Endometrium (tissue), 2 donors: Measurements from ENCODE around the gene MAP3K3.

Source experiments
- FAIRE-seq: peaks from 2 replicates; lab custom pipeline; 2012; peaks lifted over from hg19 to GRCh38; lab: Jason Lieb, UNC
- donor health status: control.
- donor health status: control.

MAP3K3 gene

DNA sequence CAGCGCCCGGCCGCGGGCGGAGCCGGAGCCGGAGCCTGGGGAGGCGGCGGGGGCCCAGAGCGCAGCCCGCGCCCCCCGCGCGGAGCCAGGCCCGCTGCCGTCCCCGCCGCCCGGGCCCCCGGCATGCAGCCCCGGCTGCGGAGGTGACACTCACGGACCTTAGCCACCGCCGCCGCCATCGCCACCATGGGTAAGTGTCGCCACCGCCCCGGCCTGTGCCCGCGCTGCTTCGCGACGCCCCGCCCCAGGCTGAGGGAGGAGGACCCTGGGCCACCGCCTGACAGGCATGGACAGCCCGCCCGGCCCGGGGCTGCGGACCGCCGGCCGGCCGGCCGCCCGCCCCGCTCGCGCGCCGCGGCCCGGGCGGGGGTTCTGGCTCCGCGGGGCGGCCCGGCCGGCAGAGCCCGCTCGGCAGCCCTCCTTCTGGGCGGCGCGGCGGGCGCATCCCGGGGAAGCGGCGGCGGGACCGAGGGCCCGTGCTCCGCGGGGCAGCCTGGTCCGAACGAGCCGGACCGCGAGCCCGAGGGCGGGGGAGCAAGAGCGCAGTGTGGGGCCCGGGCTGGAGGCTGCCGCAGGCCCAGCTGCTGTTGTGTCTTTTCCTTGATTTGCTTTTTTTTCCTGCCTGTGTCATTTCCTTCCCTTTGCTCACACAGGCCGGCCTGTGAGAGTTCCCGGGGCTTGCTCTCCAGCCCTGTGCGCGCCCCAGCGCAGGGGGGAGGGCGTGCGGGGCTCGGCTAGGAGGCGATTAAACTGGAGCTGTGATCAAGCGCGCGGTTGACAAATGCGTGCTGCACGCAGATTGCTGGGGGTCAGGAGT, 565 bp downstream of the MAP3K3 start:
- FAIRE-seq, result no peak

- no peak for FAIRE-seq
These were observed 1.7 kb downstream of the MAP3K3 start for GRCh38 chr17:63623786-63624530.

DNA sequence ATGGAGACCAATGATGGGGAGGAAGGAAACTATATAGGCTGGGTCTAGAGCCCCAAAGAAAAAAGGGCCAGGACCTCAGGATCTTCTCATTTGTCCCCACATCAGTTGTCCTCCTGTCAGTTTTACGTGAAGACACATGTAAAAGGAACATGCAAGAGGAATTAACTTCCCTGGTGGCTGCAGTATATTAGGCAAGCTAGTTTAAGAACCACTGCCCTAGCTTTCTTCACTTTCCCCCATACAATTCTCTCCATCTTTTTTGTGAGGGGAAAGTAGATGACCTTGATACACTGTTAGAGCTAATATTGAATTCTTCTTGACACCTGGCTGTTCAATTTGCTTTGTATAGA, 2.3 kb downstream of the MAP3K3 start:
- no peak for FAIRE-seq

GRCh38 chr17:63626551-63627180, 4.4 kb downstream of the MAP3K3 start:
- no peak for FAIRE-seq

GRCh38 chr17:63629627-63630026, 7.4 kb downstream of the MAP3K3 start:
- no peak for FAIRE-seq

DNA sequence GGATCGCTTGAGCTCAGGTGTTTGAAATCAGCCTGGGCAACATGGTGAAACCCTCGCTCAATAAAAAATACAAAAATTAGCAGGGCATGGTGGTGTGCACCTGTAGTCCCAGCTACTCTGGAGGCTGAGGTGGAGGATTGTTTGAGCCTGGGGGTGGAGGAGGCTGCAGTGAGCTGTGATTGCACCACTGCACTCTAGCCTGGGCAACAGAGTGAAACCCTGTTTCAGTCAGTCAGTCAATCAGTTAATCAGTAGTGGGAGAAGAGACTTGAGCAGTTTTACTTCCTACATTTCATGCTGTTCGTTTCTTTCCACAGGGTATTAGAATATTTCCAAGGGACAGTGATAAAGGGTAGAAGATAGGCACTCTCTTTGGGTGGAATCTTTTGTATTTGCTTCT, 8.8 kb downstream of the MAP3K3 start:
- no peak for FAIRE-seq

DNA sequence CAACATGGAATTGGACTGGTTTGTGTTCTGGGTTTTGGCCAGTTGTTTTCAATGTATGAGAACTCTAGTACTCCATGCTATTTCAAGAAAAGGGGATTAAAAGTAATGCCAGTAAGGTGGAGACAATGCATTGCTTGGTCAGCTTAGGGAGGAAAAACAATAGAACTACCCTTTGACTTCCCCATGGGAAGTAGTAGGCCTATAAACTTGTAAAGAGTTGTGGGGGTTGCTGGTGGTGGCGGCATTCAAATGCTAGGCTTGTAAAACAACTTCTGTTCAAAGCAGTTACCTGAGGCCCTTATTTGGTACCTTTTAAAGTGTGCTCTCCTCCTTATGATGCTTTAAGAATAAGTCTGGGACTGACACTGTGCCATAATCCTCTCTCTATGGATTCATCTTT, 9.4 kb downstream of the MAP3K3 start:
- no peak for FAIRE-seq

DNA sequence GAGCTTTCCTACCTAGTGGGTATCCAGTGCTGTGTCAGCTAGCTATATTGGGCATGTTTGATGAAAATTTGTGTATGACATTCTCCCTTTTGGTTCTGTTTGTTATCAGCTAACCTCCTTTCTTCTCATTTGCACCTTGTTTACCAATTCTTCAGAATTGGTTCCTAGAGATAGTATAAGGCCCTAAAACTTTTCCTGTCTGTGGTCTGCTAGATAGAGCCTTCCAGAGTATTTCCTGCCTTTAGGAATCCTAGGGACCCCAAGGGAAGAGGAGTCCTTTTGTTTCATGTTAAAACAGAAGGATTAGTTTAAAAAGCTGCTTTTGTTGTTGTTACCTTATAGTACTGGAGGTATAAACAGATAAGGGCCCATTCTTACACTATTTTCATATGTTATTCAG, 11.5 kb downstream of the MAP3K3 start:
- no peak for FAIRE-seq

- FAIRE-seq, result no peak
These were observed 11.9 kb downstream of the MAP3K3 start for GRCh38 chr17:63634163-63634562.

GRCh38 chr17:63634816-63635215, 12.6 kb downstream of the MAP3K3 start:
- FAIRE-seq, result no peak

GRCh38 chr17:63635290-63635689, 13.1 kb downstream of the MAP3K3 start:
- no peak for FAIRE-seq

DNA sequence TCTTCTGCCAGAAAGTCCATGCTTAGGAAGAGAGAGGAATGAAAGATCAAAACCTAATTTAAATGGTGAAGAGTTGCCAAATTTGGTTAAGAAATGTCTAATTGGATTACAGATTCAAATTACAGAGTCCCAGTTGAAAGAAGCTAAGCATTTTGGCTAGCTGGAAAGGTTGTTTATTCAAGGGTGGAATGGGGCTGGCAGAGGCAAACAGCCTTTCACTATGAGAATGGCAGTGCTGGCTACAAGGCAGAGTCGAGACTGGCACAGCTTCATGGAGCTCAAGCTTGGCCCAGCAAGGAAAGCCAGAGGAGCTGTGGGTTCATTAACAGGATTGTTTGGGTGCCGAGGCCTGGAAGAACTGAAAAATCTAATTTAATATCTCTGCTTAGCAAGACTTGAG, 13.6 kb downstream of the MAP3K3 start:
- FAIRE-seq, result no peak

DNA sequence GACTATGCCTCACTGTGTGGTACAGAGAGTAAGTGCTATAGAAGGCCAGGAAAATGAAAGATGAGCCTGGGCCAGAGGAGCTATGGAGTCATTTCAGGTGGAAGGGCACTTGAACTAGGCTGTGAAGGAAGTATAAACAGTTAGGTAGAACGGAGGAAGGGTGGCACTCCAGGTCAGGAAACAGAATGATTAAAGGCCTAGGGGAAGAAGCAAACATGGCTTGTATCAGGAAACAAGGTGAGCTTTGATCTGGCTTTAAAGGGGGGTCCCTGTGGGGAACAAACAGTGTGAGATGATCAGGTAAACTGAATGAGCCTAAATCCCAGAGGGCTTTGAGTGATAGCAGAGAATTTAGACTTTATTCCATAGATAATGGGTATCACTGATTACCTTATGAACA, 16.9 kb downstream of the MAP3K3 start:
- no peak for FAIRE-seq

DNA sequence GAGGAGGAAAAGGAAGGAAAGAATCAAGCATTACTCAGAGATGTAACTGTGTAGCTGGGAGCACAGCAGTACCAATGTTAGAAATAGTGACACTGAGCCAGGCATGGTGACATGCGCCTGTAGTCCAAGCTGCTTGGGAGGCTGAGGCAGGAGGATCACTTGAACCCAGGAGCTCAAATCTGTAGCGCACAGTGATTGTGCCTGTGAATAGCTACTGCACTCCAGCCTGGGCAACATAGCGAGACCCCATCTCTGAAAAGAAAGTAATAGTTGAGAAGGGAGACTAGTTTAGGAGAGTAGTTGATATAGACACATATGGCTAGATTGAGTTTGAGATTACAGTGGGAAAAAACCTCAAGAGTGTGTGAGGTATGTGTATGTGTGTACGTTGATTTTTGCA, 17.8 kb downstream of the MAP3K3 start:
- FAIRE-seq, result no peak

GRCh38 chr17:63641692-63642448, 19.7 kb downstream of the MAP3K3 start:
- FAIRE-seq, result no peak

DNA sequence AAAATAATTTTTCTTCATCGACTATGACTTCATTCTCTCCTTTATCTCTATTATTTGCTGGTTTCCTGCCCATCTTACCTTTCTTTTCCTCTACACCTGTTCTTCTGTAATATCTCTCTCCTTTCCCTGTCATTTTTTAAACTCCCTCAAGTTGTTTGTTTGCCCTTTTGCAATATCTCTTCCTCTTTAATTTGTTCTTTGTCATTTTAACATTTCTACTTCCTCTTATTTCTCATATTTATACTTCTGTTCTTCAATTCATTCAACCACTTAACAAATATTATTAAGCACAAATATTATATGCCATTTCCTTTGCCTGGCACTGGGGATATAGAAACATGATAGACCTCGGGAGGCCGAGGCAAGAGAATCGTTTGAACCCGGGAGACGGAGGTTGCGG, 22.6 kb downstream of the MAP3K3 start:
- no peak for FAIRE-seq

DNA sequence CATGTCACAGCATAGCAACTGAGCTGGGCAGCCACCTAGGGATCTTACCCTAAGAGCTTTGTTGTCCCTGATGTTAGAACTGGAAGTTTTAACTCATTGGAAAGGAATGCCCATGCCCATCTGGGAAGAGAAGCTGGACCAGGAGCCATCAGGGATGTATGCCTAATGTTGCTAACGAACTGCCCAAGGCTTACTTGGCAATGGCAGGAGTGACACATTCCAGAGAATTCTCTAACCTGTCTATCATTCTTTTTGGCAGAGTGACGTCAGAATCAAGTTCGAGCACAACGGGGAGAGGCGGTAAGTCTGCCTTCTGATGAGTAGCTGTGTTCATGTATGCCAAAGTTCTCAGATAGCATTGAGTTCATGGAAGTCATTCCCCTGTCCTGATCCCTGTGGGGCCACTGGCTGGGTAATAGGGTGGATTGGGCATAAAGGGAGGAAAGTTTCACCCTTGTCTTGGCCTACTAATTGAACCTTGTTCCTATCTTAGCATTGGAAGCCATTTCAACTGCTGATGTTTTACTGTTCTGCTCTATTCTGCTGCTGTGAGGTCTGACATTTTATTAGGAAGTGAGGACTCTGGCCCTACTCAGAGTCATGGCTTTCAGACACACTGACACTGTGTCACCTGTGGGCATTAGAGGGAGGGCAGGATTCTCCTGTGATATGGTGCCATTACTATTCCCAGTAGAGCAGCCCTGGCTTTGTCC, 23.7 kb downstream of the MAP3K3 start:
- no peak for FAIRE-seq

- no peak for FAIRE-seq
These were observed 24.2 kb downstream of the MAP3K3 start for GRCh38 chr17:63646488-63646806.

DNA sequence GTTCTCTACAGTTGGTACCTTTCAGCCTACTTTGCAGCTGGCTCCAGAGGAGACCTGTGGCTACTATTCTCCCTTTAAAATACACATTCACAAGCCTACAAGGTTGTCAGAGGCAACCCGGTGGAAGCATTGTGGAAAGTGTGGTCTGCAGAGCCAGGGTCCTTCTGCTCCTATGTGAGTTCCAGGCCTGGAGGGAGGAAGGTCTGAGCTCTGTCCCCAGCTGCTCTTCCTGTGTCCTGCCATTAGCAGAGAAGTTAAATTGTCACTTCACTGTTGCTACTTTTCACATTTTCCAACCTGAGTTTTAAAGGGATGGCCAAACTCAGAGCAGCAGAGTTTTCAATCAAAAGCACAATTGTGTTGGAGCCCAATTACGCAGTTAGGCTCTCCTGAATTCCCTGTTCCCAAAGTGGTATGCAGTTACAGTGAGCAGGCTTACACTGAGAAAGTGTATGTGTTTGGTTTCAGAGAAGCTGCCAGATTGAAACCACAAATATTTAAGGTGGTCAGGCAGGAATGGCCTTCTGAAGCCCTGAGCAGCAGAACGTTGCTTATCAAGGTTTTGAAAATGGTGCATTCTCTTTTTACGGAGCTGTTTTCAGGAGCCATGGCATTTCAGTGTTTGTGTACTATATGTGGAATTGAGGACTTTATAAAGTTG, 25.0 kb downstream of the MAP3K3 start:
- FAIRE-seq, result no peak

- no peak for FAIRE-seq
These were observed 25.7 kb downstream of the MAP3K3 start for GRCh38 chr17:63647936-63648335.

- no peak for FAIRE-seq
These were observed 27.6 kb downstream of the MAP3K3 start for GRCh38 chr17:63649813-63650212.

DNA sequence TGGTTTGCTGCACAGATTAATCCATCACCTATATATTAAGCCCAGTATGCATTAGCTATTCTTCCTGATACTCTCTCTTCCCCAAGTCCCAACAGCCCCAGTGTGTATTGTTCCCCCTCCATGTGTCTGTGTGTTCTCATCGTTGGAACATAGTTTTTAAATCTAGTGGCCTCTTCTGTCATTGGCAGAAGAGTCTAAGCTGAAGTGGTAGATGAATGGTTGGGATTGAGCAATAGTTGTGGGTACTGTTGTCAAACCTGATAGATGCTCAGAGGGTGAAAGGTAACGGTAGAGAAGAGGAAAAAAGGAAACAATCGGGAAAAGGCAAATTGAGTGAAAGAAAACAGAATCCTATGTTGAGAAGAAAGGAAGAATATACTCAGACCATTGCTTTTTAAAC, 29.9 kb downstream of the MAP3K3 start:
- no peak for FAIRE-seq
